Activated CD4-positive, CD25-positive, alpha-beta regulatory T cell treated with anti-CD3 and anti-CD28 coated beads, Interleukin-2, amount 50 U/mL, for 24 hours (primary cell): ENCODE results near the gene PTPRB.
"Not testable (repeated sequence)": the region's sequence is repeated elsewhere in the genome, so short reads cannot be mapped to it uniquely, and the experiment has no call there.

Experiments
- ATAC-seq, 2 donors: fragments of 150-1000 bp; cut with Tn5 transposase; one replicate each; pipeline ENCODE4 v1.10.0; 2021; ENCODE audit warnings: mild to moderate bottlenecking in 1 of 2, moderate library complexity in 1 of 2

The PTPRB gene

DNA sequence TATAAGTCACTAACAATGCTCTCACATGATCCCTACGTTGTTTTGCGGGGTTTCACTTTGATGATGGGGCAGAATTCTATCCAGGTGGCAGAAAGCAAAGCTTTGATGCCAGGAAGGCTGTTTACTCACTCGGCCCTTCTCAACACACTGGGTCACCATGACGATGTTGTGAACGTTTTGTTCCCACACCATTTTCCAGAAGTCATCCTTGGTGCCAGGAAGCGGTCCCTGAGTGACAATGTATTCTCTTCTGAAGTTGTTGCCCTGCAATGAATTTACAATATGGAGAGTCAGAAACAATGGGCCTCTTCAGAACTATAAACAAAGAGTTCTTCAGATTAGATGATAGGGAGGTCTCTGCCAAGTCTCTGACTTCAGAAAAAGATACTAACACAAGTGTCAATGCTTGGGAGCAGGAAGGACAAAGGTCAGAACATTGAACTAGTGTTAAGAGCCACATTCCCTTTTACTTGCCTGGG is 101.3 kb downstream of the PTPRB start:
- ATAC-seq: no peak

DNA sequence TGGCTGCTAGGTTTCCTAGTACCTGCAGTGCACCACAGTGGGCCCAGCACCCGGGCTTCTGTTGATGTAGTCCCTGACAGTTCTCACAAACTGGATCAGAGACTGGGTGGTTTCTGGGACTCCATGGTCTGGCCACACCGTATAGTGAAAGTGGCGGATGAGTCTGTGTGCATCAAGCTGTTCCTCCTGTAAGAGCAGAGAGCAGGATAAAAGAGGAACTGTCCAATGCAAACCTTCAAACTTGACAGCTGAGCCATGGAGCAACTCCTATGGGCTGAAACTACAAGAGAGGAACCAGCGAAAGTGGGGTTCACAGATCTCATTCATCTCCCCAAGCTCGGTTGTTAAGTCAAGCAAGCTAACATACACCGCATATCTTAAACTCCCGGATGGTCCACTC is 102.8 kb downstream of the PTPRB start:
- ATAC-seq: no peak

DNA sequence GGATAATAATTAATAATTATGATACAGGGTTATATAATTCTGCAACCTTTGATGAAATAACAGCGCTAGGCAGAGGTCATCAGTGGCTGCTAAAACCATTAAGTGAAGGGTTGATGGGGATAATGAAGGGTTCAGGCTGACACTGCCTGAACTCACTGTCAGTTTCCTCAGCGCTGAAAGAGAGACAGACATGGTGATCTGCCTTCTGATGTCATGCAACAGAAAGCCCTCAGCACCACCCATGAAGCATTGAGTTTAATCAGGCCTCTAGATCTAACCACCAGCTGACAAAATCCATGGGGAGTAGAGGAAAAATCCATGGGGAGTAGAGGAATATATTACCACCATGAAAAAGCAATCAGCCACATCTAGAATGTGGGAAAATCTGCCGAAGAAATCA is 107.6 kb downstream of the PTPRB start:
- ATAC-seq: no peak

DNA sequence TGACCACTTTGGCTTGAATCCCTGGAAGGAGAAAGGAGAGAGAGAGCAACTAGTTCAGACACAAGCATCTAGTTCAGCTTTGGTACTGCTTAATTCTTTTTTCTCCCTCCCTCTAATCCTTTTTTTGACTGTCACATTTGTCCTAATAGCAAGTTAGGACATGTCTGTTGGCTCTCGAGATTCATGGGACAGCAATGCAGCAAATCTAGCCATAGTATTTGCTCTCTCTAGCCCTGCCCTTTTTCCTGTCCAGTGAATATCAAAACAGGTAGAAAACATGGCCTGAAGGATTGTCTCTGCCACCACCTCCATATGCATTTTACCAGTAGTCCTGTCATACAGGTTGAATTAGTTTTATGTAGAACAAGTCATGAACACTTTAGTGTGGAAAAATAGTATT is 116.4 kb downstream of the PTPRB start:
- no peak for ATAC-seq

DNA sequence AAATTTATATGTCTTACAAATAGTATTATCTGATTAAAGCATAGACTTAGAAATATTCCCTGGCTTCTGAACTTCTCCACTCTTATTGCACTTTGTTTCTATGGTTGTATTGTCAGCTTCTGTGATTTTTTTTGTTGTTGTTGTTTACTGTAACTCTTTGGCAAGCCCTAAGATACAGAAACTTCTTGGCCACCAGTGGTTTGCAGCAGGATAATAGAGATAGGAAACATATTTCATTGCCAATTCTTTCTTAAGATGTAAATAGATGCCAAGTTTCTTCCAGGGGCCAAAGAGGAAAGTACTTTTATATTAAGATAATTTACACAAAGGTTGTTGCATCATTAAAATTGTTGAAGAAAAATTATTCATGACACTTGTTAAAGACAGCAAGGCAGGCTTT is 123.8 kb downstream of the PTPRB start:
- no peak for ATAC-seq

DNA sequence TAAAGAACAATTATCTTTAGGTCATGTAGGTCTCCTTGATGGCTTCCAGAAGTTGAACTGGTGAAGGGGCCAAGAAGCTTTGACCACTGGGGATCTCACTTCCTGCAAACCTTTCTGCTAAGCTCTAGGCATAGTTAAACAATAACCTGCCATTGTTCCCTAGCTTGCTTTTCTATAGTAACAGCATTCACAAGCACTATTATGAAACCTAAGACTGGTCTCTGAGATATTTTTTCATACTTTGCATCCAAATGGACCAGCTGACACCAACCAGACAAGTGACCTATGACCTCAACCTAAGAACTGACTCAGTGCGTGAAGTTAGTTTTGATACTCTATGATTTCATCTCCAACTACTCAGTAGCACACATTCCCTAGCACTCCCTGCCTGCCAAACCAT is 129.1 kb downstream of the PTPRB start:
- no peak for ATAC-seq

DNA sequence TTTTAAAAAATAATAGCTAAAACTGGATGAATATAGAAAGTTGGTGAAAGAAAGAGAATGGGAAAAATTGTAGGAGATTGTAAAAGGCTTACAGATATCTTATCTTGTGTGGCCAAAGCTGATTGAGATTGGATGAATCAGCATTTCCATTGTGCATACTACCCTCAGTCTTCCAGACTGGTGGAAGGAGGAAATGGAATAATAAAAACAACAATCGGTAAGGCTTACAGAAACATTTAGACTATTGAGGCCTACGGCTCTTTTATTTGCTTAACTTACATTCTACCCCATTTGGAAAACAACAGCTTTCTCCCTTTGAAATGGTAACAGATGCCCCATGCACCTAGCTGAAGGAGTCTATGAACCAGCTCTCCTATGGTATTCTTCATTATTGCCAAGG is 129.8 kb downstream of the PTPRB start:
- ATAC-seq: no peak

DNA sequence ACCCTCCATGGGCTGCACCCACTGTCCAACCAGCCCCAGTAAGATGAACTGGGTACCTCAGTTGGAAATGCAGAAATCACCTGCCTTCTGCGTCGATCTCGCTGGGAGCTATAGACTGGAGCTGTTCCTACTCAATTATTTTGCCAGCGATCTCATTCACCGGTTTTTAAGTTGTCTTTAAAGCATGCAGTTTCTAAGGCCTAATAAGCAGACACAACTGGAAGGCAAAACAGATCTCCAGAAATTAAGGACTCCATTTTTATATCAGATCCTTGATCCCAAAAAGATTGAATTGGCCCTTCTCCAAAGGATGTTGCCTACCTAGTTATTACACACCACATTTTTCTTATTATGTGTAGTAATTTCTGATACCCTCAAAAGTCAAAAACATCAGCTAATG is 139.7 kb downstream of the PTPRB start:
- no peak for ATAC-seq

DNA sequence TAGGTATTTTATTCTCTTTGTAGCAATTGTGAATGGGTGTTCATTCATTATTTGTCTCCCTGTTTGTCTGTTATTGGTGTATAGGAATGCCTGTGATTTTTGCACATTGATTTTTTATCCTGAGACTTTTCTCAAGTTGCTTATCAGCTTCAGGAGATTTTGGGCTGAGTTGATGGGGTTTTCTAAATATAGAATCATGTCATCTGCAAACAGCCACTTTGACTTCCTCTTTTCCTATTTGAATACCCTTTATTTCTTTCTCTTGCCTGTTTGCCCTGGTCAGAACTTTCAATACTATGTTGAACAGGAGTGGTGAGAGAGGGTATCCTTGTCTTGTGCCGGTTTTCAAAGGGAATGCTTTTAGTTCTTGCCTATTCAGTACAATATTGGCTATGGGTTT is 144.3 kb downstream of the PTPRB start:
- not testable (repeated sequence) for ATAC-seq

DNA sequence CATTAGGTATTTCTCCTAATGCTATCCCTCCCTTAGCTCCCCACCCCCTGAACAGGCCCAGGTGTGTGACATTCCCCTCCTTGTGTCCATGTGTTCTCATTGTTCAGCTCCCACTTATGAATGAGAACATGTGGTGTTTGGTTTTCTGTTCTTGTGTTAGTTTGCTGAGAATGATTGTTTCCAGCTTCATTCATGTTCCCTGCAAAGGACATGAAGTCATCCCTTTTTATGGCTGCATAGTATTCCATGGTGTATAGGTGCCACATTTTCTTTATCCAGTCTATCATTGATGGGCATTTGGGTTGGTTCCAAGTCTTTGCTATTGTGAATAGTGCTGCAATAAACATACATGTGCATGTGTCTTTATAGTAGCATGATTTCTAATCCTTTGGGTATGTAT is 146.3 kb downstream of the PTPRB start:
- ATAC-seq: not testable (repeated sequence)

DNA sequence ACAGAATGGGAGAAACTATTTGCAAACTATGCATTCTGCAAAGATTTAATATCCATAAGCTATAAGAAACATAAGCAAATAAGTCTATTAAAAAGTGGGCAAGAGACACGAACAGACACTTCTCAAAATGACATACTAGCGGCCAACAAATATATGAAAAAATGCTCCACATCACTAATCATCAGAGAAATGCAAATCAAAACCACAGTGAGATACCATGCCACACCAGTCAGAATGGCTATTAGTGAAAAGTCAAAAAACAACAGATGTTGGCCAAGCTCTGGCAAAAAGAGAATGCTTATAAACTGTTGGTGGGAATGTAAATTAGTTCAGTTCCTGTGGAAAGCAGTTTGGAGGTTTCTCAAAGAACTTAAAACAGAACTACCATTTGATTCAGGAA is 149.8 kb downstream of the PTPRB start:
- ATAC-seq: no peak

DNA sequence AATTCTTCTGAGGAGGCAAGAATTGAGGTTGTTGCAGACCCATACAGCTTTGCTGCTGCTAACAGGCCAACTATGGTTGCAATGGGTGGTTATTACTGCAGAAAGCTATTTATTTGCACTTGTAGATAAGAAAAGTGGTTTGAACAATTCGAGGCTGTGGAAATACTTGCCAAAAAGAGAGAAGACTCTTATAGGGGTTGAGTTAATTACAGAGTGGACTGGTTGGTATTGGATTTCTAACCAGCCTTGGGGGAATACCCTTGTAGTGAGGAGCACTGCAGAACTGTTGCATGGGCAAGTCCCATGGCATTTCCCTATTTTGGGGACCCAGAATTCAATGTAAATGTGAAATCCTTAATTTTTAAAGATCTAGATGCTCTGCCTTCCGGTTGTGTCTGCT is 150.6 kb downstream of the PTPRB start:
- no peak for ATAC-seq

DNA sequence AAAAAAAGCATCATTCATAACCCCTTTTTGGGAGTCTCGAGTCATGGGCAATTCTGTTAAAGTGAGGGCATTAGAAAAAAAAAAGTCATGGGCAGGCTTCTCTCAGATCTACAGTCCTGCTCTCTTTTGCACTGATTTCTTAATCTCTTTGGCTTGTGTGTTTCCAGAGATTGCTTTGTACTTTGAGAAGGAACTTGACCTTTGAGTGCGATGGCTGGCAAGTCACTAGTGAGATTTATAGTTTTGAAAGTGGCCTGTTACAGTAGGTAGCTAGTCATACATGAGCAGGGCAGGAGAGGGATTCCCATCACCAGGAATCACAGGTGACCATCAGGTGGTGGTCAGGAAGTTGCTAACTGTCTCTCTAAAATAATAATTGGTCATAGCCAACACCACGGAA is 151.5 kb downstream of the PTPRB start:
- ATAC-seq: no peak

DNA sequence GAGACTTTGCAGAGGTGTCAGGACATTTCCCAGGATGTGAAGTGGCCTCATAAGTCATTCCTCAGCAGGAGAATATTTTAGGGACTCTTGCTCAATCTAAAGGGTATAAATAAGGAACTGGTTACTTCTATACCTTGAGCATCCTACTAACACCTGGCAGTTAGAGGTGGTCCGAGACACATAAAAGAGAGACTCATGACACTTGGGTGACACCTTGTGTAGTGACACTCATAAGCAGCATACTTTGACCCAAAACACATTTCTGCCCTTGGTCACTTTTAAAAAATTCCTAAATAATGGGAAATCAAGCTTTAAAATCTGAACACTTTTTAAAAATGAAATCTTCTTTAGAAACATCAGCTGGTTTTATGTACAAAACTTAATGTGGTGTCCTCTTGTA is 152.8 kb downstream of the PTPRB start:
- no peak for ATAC-seq

DNA sequence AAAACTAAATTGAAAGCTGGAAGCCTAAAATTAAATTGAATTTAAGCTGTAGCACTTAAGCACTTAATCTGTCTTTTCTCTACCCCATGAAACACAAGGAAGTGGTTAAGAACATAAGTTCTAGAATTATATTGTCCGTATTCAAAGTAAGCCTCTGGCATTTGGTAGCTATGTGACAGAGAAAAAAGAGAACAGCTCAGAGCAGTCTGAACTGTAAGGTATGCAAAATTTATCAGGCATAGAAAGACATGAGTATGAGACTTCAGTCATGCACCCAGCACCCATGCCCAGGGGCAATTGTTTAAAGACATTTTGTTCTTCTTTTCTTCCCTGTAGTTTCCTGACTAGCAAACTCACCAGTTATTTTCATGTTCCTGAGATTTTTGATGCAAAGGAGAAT is 154.5 kb downstream of the PTPRB start:
- no peak for ATAC-seq

DNA sequence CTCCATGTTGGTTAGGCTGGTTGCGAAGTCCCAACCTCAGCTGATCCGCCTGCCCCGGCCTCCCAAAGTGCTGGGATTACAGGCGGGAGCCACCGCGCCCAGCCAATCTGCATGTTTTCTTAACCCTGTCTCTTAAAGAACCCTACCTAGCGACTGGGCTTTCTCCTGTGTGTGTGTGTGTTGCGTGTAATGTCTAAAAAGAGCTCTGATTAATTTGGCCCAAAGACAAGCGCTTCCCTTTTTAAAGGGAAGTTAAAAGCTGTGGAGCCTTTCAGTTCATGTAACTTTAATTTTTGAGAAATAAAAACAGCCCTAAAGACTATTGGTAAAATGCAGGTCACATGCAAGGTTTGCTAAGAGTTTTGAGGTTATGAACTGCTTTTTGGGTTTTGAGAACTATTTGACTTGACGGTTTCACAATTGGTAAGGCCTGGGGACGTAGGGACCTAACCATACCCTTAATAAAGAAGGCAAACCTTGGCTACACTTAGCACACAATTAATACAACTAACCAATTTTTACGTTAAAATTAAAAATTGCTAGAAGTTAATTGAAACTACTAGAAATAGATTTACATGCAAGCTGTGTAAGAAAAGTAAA is 167.9 kb downstream of the PTPRB start:
- no peak for ATAC-seq

DNA sequence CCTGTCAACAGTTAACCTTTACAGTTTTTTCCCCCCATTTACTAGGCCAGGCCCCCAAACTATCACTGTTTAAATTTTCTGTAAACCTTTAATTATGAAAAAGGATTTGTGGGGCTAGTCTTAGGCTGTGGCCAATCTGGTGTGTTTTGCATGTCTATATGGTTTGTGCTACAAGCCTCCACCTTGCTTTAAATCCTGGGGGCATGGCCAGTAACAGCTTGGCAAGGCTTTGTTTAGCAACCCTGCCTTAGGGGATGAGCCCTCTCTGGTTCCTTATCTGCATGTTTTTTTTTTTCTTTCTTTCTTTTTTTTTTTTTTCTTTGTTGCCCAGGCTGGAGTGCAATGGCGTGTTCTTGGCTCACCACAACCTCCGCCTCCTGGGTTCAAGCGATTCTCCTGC is 168.5 kb downstream of the PTPRB start:
- no peak for ATAC-seq

DNA sequence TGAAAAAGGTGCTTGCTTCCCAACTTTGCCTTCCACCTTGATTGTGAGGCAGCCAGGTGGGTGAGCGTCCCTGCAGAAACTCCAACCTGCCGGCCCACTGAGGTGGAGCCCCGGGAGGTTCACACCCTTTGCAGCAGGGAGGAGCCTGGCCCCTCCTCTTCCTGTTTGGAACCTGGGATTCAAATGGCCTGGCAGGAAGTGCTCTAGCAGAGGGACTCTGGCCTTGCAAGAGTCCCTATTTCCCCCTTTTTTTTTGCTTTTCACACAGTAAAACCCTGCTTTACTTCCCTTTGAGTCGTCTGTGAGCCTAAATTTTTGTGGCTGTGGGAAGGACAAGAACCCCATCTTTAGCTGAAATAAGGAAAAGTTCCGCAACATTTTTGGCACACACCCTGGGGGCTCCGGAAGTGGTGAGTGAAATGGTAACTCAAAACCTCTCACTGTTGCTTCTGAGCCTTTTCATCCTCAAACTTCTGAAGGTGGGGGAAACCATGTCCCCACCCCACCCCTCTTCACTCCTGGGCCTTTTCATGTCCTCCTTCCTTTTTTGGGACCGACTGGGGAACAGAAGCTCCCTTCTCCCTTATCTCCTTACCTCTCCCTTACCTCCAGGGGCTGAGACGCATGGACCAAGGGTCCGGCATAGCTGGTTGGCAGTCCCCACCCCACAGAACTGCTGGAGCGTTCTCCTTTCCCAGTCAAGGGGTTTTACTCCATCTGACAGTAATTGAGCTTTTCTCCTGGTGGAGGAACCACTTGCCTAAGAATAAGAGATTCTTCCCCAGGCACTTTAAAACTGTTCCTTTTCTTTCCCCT is 169.1 kb downstream of the PTPRB start:
- ATAC-seq: no peak

DNA sequence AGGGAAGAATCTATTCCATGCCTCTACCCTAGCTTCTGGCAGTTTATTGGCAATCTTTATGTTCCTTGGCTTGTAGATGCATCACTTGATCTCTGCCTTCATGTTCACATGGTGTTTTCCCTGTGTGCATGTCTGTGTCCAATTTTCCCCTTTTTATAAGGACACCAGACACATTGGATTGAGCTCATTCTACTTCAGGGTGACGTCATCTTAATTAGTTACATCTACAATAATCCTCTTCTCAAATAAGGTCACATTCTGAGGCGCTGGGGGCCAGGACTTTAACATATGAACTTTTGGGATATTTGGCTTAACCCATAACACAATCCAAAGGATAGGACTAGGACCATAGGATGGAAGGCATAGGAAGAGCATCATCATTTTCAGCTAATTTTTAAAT is 169.8 kb downstream of the PTPRB start:
- no peak for ATAC-seq

DNA sequence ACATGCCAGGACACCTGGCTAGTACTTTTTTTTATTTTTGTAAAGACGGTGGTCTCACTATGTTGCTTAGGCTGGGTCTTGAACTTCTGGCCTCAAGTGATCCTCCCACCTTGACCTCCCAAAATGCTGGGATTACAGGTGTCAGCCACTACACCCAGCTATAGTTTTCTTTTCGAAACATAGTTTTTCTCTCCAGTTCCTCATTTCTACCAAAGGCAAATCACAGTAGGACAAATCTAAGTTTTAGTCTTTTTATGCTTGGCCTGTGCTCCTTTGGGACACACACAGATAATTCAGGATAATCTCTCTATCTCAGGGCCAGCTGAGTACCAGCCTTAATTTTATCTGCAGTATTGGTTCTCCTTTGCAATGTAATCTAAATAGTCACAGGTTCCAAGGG is 170.5 kb downstream of the PTPRB start:
- ATAC-seq: no peak
